Effector CD4-positive, alpha-beta T cell (primary cell): ENCODE data around the gene MRPL40.
A peak's percentile ranks its signal among the peaks of the same experiment; 100 is the strongest.
"Not testable (repeated sequence)": the region's sequence is repeated elsewhere in the genome, so short reads cannot be mapped to it uniquely, and the experiment has no call there.

ENCODE experiments used
- DNase-seq: peaks from one replicate; pipeline ENCODE4 v3.0.0-alpha.2; 2020

MRPL40 gene

GRCh38 chr22:19407649-19408606 lies 24.4 kb upstream of the MRPL40 start:
- DNase-seq = no peak

- no peak for DNase-seq
Observed at GRCh38 chr22:19410941-19411689, 21.2 kb upstream of the MRPL40 start.

GRCh38 chr22:19411690-19412045 lies 20.7 kb upstream of the MRPL40 start:
- DNase-seq = no peak

GRCh38 chr22:19412478-19412877 lies 19.9 kb upstream of the MRPL40 start:
- no peak for DNase-seq

GRCh38 chr22:19412923-19413322 lies 19.4 kb upstream of the MRPL40 start:
- no peak for DNase-seq

- DNase-seq = no peak
Observed at GRCh38 chr22:19419086-19419463, 13.3 kb upstream of the MRPL40 start.

- no peak for DNase-seq
Observed at GRCh38 chr22:19419464-19420178, 12.7 kb upstream of the MRPL40 start.

GRCh38 chr22:19420321-19420720 lies 12.0 kb upstream of the MRPL40 start:
- DNase-seq = no peak

GRCh38 chr22:19422440-19423301 lies 9.7 kb upstream of the MRPL40 start:
- DNase-seq = no peak

GRCh38 chr22:19424186-19424500 lies 8.2 kb upstream of the MRPL40 start:
- DNase-seq = no peak

- DNase-seq = no peak
Observed at GRCh38 chr22:19429950-19430889, 2.1 kb upstream of the MRPL40 start.

- DNase-seq = no peak
Observed at GRCh38 chr22:19430890-19431541, 1.3 kb upstream of the MRPL40 start.

- peak; percentile 78 for DNase-seq
Observed at GRCh38 chr22:19431649-19432132, 654 bp upstream of the MRPL40 start, which contains the start of gene HIRA. HIRA (minus strand) TSS chr22:19431733; CDS start chr22:19431476, 257 bp downstream.

GRCh38 chr22:19434401-19434800 lies 2.1 kb downstream of the MRPL40 start:
- DNase-seq = no peak

- no peak for DNase-seq
Observed at GRCh38 chr22:19434829-19435580, 2.7 kb downstream of the MRPL40 start.

- not testable (repeated sequence) for DNase-seq
Observed at GRCh38 chr22:19436444-19437161, 4.3 kb downstream of the MRPL40 start.

- no peak for DNase-seq
Observed at GRCh38 chr22:19438298-19438697, 6.0 kb downstream of the MRPL40 start.

GRCh38 chr22:19440411-19441195 lies 8.3 kb downstream of the MRPL40 start:
- no peak for DNase-seq
